Esophagus muscularis mucosa (tissue), 4 donors: ENCODE measurements around the gene PHYHIPL.

Experiments used
- EP300 ChIP-seq: sonication (generic); formaldehyde crosslinking; IDR thresholded peaks from one replicate; pipeline ENCODE4 v1.6.1; 2017; ENCODE audit warnings: antibody characterized with exemption
- POLR2A ChIP-seq: fragments of 450-650 bp; IDR thresholded peaks from one replicate; pipeline ENCODE4 v1.6.1; 2017; ENCODE audit warnings: antibody characterized with exemption, moderate library complexity, mild to moderate bottlenecking, low read depth
- TF ChIP-seq, protein P1 (sequence below), 3 experiments: fragments of 200-600 bp in 2 of 3; fragments of 450-650 bp in 1 of 3; sonication (generic) in 2 of 3; IDR thresholded peaks; one replicate each; pipeline ENCODE4 v1.5.1; 2017 to 2019; ENCODE audit warnings: antibody characterized with exemption in 3 of 3, mild to moderate bottlenecking in 2 of 3, moderate library complexity in 1 of 3

- TF ChIP-seq, protein P1, sequence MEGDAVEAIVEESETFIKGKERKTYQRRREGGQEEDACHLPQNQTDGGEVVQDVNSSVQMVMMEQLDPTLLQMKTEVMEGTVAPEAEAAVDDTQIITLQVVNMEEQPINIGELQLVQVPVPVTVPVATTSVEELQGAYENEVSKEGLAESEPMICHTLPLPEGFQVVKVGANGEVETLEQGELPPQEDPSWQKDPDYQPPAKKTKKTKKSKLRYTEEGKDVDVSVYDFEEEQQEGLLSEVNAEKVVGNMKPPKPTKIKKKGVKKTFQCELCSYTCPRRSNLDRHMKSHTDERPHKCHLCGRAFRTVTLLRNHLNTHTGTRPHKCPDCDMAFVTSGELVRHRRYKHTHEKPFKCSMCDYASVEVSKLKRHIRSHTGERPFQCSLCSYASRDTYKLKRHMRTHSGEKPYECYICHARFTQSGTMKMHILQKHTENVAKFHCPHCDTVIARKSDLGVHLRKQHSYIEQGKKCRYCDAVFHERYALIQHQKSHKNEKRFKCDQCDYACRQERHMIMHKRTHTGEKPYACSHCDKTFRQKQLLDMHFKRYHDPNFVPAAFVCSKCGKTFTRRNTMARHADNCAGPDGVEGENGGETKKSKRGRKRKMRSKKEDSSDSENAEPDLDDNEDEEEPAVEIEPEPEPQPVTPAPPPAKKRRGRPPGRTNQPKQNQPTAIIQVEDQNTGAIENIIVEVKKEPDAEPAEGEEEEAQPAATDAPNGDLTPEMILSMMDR (IDR thresholded peaks at IDR 0.05) = no peak
- TF ChIP-seq POLR2A (no peak), EP300 (no peak)
These were observed 13.9 kb downstream of the PHYHIPL start for GRCh38 chr10:59190332-59190731.
